Measurements from ENCODE around the gene IRAK4. TPM values are rescaled to one million over a fixed set of nuclear protein-coding genes. Genes with fewer than 3 reads are reported as not detected.

Gene IRAK4
- total RNA-seq, 3 donors from 2014 or later = 37.4 to 46.4 (median 38.7) TPM

DNA sequence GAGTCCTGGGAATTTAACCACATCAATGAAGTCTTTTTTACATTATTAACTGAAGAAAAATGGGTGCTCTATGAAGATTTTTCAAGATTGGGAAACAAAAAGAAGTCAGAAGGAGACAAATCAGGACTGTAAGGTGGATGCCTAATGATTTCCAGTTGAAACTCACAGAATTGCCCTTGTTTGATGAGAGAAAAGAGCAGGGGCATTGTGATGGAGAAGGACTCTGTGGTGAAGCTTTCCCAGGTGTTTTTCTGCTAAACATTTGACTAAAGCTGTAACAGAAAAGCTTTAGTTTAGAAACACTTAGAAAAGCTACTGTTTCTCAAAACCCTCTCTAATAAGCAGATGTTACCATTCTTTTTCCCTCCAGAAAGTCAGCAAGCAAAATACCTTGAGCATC, 5.8 kb downstream of the IRAK4 start:
- no peak overlapping the region for H3K27ac ChIP-seq

DNA sequence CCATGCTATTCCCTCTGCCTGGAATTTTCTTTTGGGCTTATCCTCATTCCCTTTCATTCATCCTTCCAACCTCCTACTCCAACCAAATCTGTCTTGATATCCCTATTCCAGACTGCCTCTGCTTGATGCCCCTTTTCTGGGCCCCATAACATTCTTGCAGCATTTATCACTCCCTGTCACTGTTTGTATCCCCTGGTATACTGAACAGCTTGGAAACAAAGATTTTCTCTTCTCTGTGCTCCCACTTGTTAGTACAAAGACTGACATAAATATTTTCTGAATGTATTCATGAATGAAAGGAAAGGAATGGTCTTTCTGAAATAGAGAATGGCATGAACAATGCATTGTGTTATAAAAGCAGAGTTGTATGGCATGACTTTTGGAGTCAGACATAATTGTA, 7.5 kb downstream of the IRAK4 start:
- intact Hi-C loops (cut with DNase I; ENCODE audit: low total_unique reads) = no loop called here
- Histone ChIP-seq H3K27me3 (no peaks in the 10 kb centered on the region), H3K4me3 (no peak overlapping the region), H3K27ac (no peak overlapping the region), H3K9me3 (no peaks in the 10 kb centered on the region), H3K36me3 (no peaks in the 10 kb centered on the region), H3K4me1 (peaks cover 0 to 8% of the 10 kb centered on the region in 2 donors)
- no peak for TF ChIP-seq POLR2A (IDR thresholded peaks at IDR 0.05)
- TF ChIP-seq, protein P1, sequence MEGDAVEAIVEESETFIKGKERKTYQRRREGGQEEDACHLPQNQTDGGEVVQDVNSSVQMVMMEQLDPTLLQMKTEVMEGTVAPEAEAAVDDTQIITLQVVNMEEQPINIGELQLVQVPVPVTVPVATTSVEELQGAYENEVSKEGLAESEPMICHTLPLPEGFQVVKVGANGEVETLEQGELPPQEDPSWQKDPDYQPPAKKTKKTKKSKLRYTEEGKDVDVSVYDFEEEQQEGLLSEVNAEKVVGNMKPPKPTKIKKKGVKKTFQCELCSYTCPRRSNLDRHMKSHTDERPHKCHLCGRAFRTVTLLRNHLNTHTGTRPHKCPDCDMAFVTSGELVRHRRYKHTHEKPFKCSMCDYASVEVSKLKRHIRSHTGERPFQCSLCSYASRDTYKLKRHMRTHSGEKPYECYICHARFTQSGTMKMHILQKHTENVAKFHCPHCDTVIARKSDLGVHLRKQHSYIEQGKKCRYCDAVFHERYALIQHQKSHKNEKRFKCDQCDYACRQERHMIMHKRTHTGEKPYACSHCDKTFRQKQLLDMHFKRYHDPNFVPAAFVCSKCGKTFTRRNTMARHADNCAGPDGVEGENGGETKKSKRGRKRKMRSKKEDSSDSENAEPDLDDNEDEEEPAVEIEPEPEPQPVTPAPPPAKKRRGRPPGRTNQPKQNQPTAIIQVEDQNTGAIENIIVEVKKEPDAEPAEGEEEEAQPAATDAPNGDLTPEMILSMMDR (IDR thresholded peaks at IDR 0.05) = no peak
- no peak for TF ChIP-seq POLR2AphosphoS5 (IDR thresholded peaks at IDR 0.05)
- DNase-seq (ENCODE audit: low spot score in 2 of 2) = no peak

More for the DNA sequence above, 5.8 kb downstream of the IRAK4 start:
- no peak for DNase-seq (ENCODE audit: low spot score in 2 of 2)
- Histone ChIP-seq H3K36me3 (no peaks in the 10 kb centered on the region), H3K4me3 (no peak overlapping the region), H3K4me1 (peaks cover 0 to 8% of the 10 kb centered on the region in 2 donors), H3K9me3 (no peaks in the 10 kb centered on the region), H3K27me3 (no peaks in the 10 kb centered on the region)
- intact Hi-C loops (cut with DNase I; ENCODE audit: low total_unique reads) = no loop called here
- TF ChIP-seq, protein P1 (IDR thresholded peaks at IDR 0.05) = no peak
- TF ChIP-seq POLR2AphosphoS5 (IDR thresholded peaks at IDR 0.05) (no peak), POLR2A (IDR thresholded peaks at IDR 0.05) (no peak)

DNA sequence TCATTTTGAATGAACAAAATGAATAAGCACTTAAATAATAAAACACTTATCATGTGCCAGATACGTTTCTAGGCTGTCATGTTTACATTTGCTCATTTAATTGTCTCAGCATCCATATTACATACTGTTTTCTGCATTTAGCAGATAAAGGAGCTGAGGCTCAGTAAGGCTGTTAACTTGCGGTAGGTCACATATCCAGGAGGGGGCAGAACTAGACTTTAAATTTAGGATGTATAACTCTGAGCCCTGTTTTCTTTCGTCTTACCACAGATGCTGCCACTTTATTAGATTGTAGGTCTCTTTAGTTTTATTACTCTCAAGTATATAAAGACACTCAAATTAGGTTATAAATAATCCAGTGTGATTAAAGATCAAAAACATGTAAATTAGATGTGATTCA, 17.7 kb downstream of the IRAK4 start:
- TF ChIP-seq, protein P1 (IDR thresholded peaks at IDR 0.05) = no peak
- no peaks in the 10 kb centered on the region for H3K4me1 ChIP-seq
- DNase-seq (ENCODE audit: low spot score in 2 of 2) = no peak
- H3K27ac ChIP-seq = no peak overlapping the region
- no peaks in the 10 kb centered on the region for H3K9me3 ChIP-seq
- H3K36me3 ChIP-seq = no peaks in the 10 kb centered on the region
- H3K4me3 ChIP-seq = no peak overlapping the region
- no peaks in the 10 kb centered on the region for H3K27me3 ChIP-seq
- intact Hi-C loops (cut with DNase I; ENCODE audit: low total_unique reads) = no loop called here

- no peaks in the 10 kb centered on the region for H3K4me1 ChIP-seq
- H3K9me3 ChIP-seq = no peaks in the 10 kb centered on the region
- intact Hi-C loops (cut with DNase I; ENCODE audit: low total_unique reads) = no loop called here
- DNase-seq (ENCODE audit: low spot score in 2 of 2) = no peak
- H3K27me3 ChIP-seq = no peaks in the 10 kb centered on the region
- H3K36me3 ChIP-seq = no peaks in the 10 kb centered on the region
- H3K4me3 ChIP-seq = no peak overlapping the region
- no peak overlapping the region for H3K27ac ChIP-seq
- TF ChIP-seq POLR2AphosphoS5 (IDR thresholded peaks at IDR 0.05) (no peak), POLR2A (IDR thresholded peaks at IDR 0.05) (no peak)
- TF ChIP-seq, protein P1 (IDR thresholded peaks at IDR 0.05) = no peak
These were observed 28.3 kb downstream of the IRAK4 start for GRCh38 chr12:43786899-43787693.

DNA sequence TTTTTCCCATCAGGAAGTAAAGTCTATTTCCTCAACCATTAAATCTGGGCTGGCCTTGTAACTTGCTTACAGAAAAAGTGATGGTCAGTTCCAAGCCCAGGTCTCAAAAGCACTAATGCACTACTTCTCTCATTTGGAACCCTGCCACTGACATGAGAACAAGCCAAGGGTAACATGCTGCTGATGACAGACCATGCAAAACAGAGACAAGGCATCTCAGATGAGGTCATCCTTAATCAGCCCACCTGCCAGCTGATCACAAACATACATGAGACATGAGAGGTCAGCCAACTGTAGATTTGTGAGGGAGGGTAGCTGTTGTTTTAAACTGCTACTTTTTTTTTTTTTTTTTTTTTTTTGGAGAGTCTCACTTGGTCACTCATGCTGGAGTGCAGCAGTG, 31.2 kb downstream of the IRAK4 start:
- Histone ChIP-seq H3K4me1 (no peaks in the 10 kb centered on the region), H3K27me3 (no peaks in the 10 kb centered on the region), H3K27ac (no peak overlapping the region), H3K9me3 (no peaks in the 10 kb centered on the region), H3K4me3 (no peak overlapping the region), H3K36me3 (no peaks in the 10 kb centered on the region)
- intact Hi-C loops (cut with DNase I; ENCODE audit: low total_unique reads) = no loop called here
- no peak for TF ChIP-seq POLR2A (IDR thresholded peaks at IDR 0.05)
- TF ChIP-seq POLR2AphosphoS5 (IDR thresholded peaks at IDR 0.05) = no peak
- TF ChIP-seq, protein P1 (IDR thresholded peaks at IDR 0.05) = no peak
- DNase-seq (ENCODE audit: low spot score in 2 of 2) = no peak

All from breast epithelium (tissue), 4 donors.